D341Med (cell line): ENCODE data around the gene CDH4.

Experiments used
- DNase-seq: peaks from one replicate; pipeline ENCODE4 v3.0.0; 2012; ENCODE audit warnings: low spot score

The CDH4 gene

GRCh38 chr20:61519488-61519887 is 267.4 kb downstream of the CDH4 start:
- no peak for DNase-seq

DNA sequence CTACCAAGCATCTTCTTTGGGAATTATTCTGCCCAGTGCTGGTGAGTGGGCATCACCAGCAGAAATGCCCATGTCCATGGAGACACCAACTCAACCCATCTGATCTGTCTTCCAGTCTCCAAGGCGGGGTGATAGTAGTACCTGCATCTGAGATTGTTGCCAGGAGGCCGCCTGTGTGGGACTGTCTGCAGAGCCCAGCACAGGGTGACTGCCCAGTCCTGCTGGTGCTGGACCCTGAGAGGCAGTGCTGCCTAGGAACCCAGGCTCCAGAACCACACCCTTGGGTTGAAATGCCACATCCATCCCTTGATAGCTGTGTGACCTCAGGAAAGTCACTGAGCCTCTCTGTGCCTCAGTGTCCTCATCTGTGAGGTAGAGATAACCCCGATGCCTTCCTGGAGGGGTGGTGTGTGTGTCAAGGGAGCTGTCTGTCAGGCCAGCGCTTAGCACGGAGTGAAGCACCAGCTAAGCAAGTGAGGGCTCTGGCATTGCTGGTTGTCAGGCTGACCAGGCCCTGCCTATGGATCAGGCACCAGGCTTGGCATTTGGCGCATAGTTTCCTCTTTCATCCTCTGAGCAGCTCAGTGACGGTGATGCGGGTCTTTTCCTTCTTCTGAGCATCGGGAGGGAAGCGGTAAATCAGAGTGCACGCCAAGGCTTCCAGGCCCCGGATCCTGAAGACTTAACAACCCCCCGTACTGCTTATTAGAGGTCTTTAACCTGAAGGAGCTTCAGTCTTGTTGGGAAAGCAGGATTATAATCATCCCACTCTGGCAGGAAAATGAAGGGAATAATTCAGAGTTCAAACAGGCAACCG is 268.2 kb downstream of the CDH4 start:
- no peak for DNase-seq

DNA sequence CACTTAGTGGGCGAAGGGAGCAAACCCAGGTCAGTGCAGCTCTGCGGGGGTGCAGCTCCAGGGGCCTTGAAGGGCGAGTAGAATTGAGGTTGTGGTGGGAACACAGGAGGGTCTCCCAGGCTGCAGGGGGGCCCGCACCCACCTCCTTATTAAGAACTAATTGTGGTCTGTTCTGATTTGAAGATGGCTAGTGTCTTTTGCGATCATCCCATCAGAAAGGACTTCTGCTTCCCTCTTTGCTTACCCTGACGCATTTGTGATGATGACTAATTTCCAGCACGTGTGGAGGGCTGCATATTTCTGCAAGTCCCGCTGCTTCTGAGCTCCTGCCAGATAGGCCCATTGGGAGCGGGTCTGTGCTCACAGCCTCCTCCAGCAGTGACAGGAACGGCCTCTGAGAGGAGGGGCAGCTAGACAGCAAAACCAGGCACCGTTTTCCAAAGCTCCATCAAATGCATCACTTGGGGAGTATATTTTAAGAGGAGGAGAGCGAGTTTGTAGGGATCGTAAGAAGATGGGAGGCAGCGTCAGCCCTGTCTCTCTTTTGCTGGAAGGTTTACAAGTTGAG is 268.9 kb downstream of the CDH4 start:
- no peak for DNase-seq

- no peak for DNase-seq
Measured at GRCh38 chr20:61521687-61522420, 269.8 kb downstream of the CDH4 start.

- DNase-seq: no peak
Measured at GRCh38 chr20:61522498-61523090, 270.5 kb downstream of the CDH4 start.

GRCh38 chr20:61523145-61523544 is 271.1 kb downstream of the CDH4 start:
- no peak for DNase-seq

DNA sequence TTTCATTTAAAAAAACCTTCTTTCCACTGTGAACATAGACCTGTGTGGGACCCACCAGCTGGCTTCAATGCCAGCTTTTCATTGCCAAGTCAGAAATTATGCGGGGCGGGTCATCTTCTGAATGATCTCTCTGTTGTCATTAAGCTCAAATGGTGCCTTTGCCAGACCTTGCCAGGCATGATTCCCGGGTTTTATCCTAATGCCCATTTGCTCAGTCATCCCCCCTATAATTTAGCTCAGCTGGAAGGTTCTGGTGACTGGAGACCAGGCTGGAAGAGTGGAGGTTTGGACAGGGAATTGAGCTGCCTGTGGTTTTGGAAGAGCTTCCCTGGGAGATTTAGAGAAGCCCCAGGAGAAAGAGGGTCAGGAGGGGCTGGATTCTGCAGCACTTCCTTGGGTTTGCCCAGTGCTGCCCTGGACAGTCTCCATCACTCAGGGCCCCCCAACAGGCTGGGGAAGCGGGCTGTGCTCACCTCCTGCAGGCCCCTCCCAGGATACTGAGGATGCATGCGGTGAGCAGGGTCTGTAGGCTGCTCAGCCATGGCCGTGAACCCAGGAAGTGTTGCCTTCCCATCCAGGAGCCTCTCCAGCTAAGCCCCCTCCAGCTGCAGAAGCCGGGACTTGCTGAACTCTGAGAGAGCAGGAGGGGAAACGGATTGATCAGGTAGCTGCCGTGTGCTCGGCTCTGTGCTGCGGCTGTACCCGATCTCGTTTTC is 273.0 kb downstream of the CDH4 start:
- no peak for DNase-seq

DNA sequence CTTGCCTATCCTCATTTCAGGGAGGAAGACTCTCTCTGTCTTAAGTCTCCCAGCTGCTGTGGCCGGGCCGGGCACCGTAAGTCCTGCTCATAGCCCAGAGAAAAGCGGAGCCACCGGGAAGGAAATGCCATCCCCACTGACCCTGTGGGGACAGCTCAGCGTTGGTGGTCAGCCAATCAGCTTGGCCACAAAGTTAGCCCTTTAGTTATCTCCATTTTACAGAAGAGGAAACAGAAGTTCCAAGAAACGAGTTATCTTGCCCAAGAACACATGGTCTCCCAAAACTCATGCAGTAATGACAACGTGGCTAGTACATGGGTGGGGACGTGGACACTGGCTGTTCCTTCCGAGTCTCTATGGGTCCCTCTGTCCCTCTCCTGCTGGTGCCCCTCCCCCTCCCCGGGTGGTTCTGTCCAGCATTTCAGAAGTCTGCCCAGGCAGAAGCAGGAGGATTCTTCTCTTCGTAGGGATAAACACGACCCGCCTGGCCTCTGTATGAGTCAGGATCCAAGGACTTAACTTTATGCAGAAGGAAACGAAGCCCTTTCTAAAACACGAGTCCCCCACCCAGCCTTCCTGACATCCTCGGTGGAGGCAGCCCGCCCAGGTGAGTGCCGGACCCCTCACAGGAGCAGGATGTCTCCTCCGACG is 273.8 kb downstream of the CDH4 start:
- no peak for DNase-seq

DNA sequence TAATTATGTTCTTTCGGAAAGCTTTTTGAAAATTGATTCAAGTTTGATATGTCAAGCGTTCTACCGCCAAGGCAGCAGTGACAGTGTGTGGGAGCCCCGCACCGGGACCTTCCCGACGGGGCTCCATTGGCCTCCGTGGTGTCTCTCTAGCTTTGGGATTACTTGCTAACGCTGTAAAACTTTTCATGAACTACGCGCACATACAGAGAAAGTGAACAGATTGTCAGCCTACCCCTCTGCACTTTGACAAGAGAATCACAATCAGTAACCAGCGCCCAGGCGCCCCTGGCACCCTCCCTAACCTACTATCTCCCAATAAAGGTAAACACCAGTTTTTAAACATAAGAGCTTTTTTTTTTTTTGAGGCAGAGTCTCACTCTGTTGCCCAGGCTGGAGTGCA is 274.8 kb downstream of the CDH4 start:
- no peak for DNase-seq

GRCh38 chr20:61527626-61528025 is 275.6 kb downstream of the CDH4 start:
- DNase-seq: no peak

DNA sequence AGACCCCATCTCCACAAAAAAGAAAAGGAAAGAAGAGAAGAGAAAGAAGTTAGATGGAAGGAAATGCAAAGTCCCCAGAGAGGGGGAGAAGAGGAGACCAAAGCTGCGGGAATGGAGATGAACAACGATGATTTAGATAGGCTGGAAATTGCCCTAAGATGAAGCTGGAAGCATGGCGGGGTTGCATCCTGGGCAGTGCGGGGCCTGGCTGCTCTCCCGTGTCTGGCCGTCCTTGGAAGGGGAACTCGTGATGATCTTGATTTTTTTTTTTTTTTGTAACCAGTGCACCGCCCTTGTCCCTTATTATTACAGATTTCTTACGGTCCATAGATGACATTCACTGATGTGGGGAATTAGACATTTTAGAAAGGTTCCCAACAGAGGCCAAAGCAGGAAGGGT is 276.5 kb downstream of the CDH4 start:
- no peak for DNase-seq

DNA sequence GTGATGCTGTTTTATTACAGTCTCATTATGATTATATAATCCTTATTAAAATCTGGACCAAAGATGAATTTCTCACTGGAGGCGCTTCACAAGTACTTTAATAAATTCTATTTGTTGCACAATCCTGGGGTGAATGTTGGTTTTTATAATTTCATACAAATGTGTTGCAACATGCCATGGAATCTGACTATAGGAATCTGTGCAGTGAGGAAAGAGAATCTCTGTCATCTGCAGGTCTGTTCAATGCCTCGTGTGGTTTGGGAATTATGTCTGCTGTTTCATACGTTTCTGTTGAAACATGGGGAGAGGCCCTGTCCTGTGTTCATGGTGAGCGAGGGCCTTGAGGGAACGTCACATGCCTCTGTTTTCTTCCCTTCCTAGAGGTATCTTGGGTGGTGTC is 277.3 kb downstream of the CDH4 start:
- DNase-seq: no peak

DNA sequence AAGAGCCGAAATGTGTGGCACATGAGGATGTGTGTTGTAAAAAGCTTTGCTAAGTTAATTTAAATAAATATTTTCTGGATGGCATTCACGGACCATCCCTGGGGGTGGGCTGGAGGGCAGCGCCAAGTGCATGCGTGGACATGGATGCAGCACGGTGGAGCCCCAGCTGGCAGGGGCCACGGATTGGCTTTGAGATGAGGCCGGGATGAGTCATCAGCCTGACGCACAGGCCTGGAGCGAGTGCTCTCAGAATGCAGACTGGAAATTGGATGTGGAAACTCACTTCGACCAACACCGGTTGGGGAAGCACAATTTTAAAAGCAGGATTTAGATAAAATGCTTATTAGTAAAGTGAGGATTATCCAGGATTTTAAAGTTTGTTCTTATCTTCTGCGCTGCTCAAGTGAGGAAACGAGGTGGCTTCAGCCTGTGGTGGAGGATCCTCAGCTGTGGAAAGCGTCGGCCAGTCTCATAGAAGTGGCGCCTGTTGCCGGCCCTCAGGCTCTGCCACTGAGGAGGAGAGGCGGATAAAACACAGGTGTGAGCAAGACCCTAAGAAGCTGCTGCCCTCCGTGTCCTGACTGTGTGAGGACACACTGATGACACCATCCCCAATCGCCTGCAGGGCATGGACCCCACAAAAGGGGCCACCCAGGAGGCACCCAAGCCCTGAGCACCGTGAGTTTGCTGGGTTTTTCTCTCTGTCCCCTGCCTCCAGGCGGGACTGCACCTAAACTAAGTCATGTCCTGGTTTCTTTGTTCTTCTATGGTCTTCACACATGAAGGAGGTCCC is 279.7 kb downstream of the CDH4 start:
- no peak for DNase-seq

DNA sequence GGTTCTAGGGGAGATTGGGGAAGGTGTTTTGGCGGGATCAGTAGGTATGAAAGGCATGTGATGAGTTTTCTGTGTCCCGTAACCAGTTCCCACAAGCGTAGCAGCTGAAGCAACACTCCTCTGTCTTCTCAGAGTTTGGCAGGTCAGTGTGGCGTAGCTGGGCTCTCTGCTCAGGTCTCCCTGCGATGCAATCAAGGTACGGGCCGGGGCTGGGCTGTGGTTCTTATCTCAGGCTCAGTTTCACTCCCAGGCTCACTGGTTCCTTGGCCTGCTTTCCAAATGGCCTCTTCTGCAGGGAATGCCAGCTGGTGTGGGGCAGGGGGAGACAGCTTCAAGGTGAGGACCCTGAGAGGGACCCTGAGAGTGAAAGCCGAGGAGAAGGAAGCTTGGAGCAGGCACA is 280.7 kb downstream of the CDH4 start:
- no peak for DNase-seq

- no peak for DNase-seq
Measured at GRCh38 chr20:61533231-61533631, 281.2 kb downstream of the CDH4 start.

DNA sequence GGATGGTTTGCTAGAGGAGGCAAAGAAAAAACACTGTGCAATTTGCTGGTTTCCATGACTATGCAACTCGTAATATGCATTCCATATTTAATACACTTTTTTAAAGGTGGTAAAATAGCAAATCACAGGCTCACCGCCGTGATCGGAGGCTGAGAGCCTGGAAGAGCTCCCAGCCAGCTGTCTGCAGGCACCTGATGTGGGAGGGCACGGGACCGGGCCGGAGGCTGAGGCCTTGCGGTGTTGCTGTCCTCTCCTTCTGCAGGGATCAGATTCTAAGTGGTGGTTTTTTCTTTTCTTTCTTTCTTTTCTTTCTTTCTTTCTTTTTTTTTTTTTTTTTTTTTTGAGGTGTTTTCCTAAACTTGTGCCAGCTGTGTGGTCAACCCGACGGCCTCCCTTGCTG is 282.3 kb downstream of the CDH4 start:
- no peak for DNase-seq

- no peak for DNase-seq
Measured at GRCh38 chr20:61535091-61535490, 283.0 kb downstream of the CDH4 start.

- DNase-seq: no peak
Measured at GRCh38 chr20:61535536-61535935, 283.5 kb downstream of the CDH4 start.

- no peak for DNase-seq
Measured at GRCh38 chr20:61535956-61536355, 283.9 kb downstream of the CDH4 start.

DNA sequence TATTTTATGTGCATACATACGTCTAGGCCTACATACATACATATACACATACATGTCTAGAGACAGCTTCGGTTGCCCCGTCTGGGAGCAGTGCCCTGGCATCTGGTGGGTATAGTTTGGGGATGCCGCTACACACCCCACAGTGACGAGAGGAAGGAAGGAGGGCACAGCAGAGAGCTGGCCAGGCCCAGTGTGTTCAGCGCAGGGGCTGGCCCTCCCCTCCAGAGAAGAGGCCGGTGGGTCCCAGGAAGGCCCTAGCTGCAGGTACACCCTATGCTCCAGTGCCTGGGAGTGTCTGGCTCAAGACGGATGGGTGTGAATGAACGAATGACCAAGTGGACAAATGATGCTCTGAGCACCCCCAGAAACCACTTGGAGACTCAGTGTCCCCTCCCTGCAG is 284.6 kb downstream of the CDH4 start:
- DNase-seq: no peak
